Measurements from ENCODE around the gene TRIM38.
"Not testable (repeated sequence)": the region's sequence is repeated elsewhere in the genome, so short reads cannot be mapped to it uniquely, and the experiment has no call there.

Gene TRIM38

GRCh38 chr6:25972902-25973301 is 10.3 kb downstream of the TRIM38 start:
- no peak for DNase-seq

- no peak for DNase-seq
Measured at GRCh38 chr6:25973923-25974555, 11.4 kb downstream of the TRIM38 start.

- no peak for DNase-seq
Measured at GRCh38 chr6:25975923-25976560, 13.4 kb downstream of the TRIM38 start.

- no peak for DNase-seq
Measured at GRCh38 chr6:25980935-25981334, 18.3 kb downstream of the TRIM38 start.

- no peak for DNase-seq
Measured at GRCh38 chr6:25981568-25982263, 19.1 kb downstream of the TRIM38 start.

- DNase-seq = no peak
Measured at GRCh38 chr6:25984265-25984664, 21.7 kb downstream of the TRIM38 start.

- no peak for DNase-seq
Measured at GRCh38 chr6:25987845-25988244, 25.2 kb downstream of the TRIM38 start.

- DNase-seq = no peak
Measured at GRCh38 chr6:25990172-25990873, 27.7 kb downstream of the TRIM38 start.

- peak; percentile 51 to 69 for DNase-seq
Measured at GRCh38 chr6:25991785-25992412, 29.3 kb downstream of the TRIM38 start.

- DNase-seq = peak; percentile 90 to 93
Measured at GRCh38 chr6:25992413-25993340, 30.1 kb downstream of the TRIM38 start.

- not testable (repeated sequence) for DNase-seq
Measured at GRCh38 chr6:25993341-25993684, 30.7 kb downstream of the TRIM38 start.

GRCh38 chr6:25995507-25995906 is 32.9 kb downstream of the TRIM38 start:
- no peak for DNase-seq

- DNase-seq = no peak
Measured at GRCh38 chr6:25997921-25998320, 35.3 kb downstream of the TRIM38 start.

GRCh38 chr6:25998379-25998778 is 35.8 kb downstream of the TRIM38 start:
- DNase-seq = no peak

- DNase-seq = not testable (repeated sequence)
Measured at GRCh38 chr6:25999225-25999624, 36.6 kb downstream of the TRIM38 start.

- DNase-seq = no peak
Measured at GRCh38 chr6:26000366-26001144, 38.0 kb downstream of the TRIM38 start.

GRCh38 chr6:26003102-26003694 is 40.6 kb downstream of the TRIM38 start:
- DNase-seq = peak; percentile 36 to 52

GRCh38 chr6:26006086-26006939 is 43.7 kb downstream of the TRIM38 start:
- no peak for DNase-seq

GRCh38 chr6:26006940-26007305 is 44.3 kb downstream of the TRIM38 start:
- not testable (repeated sequence) for DNase-seq

- no peak for DNase-seq
Measured at GRCh38 chr6:26008470-26008869, 45.9 kb downstream of the TRIM38 start.
